Transverse colon (tissue), 4 donors: Measurements from ENCODE around the gene GALNT11. TPM values are rescaled to one million over a fixed set of nuclear protein-coding genes. Genes with fewer than 3 reads are reported as not detected.

Experiments used
- DNase-seq: peaks from one replicate; pipeline ENCODE4 v3.0.0-alpha.2; 2019
- H3K27ac ChIP-seq, 4 donors: fragments of 200-600 bp; sonication (generic); 2 replicates each; pipeline ENCODE4 v1.5.1; 2016 to 2018; ENCODE audit warnings: inconsistent platforms in 4 of 4
- H3K27me3 ChIP-seq: fragments of 200-600 bp; sonication (generic); 2 replicates; pipeline ENCODE4 v1.5.1; 2017; ENCODE audit warnings: inconsistent platforms
- H3K36me3 ChIP-seq, 4 donors: fragments of 200-600 bp; sonication (generic); 2 replicates each; pipeline ENCODE4 v1.5.1; 2017 to 2019; ENCODE audit warnings: inconsistent platforms in 4 of 4
- H3K4me1 ChIP-seq, 4 donors: fragments of 200-600 bp; sonication (generic); 2 replicates each; pipeline ENCODE4 v1.5.1; 2017 to 2020; ENCODE audit warnings: inconsistent platforms in 4 of 4
- H3K4me3 ChIP-seq, 4 donors: fragments of 200-600 bp; sonication (generic); 1 replicate in 1 of 4; 2 replicates in 3 of 4; pipeline versions ENCODE4 v1.5.1 to v1.6.1; 2017 to 2019; ENCODE audit warnings: inconsistent platforms in 4 of 4
- H3K9me3 ChIP-seq, 2 donors: fragments of 200-600 bp; sonication (generic); 2 replicates each; pipeline ENCODE4 v1.5.1; 2017 to 2019; ENCODE audit warnings: inconsistent platforms in 2 of 2
- CTCF ChIP-seq, 5 experiments: fragments of 200-600 bp in 3 of 5; fragments of 450-650 bp in 2 of 5; sonication (generic) in 3 of 5; IDR thresholded peaks; 1 replicate in 2 of 5; 2 replicates in 3 of 5; pipeline ENCODE4 v1.5.1; 2016 to 2017; ENCODE audit warnings: antibody characterized with exemption in 5 of 5, inconsistent platforms in 3 of 5, mild to moderate bottlenecking in 2 of 5, moderate library complexity in 1 of 5
- EP300 ChIP-seq: sonication (generic); formaldehyde crosslinking; IDR thresholded peaks from one replicate; pipeline ENCODE4 v1.6.1; 2017; ENCODE audit warnings: antibody characterized with exemption, low read depth
- POLR2A ChIP-seq: fragments of 450-650 bp; IDR thresholded peaks from one replicate; pipeline ENCODE4 v1.6.1; 2016; ENCODE audit warnings: antibody characterized with exemption, mild to moderate bottlenecking, moderate library complexity
- POLR2AphosphoS5 ChIP-seq, 3 donors: sonication (generic); formaldehyde crosslinking; IDR thresholded peaks; one replicate each; pipeline ENCODE4 v1.6.1; 2016; ENCODE audit warnings: antibody characterized with exemption in 3 of 3
- WGBS, 2 donors: methylation state at CpG; one replicate each; pipeline ENCODE4 v1.1.5; 2018; ENCODE audit warnings: low coverage in 1 of 2; 5-methylcytosine and 5-hydroxymethylcytosine counted together
- in situ Hi-C, 4 donors: fragments of 200-750 bp; cut with MboI; loops; one replicate each; pipeline versions ENCODE4 v1.15.0 to v1.15.1; 2017; ENCODE audit warnings: low sequenced_read_pairs in 3 of 4, low pct_ligation_motif_present in 1 of 4, low pct_unique_long_range_greater_than_20kb in 1 of 4
- intact Hi-C: fragments of 100-400 bp; cut with DNase I; formaldehyde crosslinking; loops from one replicate; pipeline ENCODE4 v1.15.1; 2023; ENCODE audit warnings: low total_unique reads
- total RNA-seq, 4 donors: library from RNA; depleted of rRNA; stranded (reverse); fragments of >200 nt; gene quantifications; one replicate each; pipeline ENCODE4 v1.1.0, GENCODE V29; 2016

GALNT11 gene
- total RNA-seq, 4 donors from 2014 or later, result 14.7 to 36.2 (median 24.0) TPM

- Histone ChIP-seq H3K9me3 (peaks cover 11 to 16% of the 10 kb centered on the region in 2 donors), H3K27me3 (no peaks in the 10 kb centered on the region), H3K36me3 (no peaks in the 10 kb centered on the region), H3K27ac (no peak overlapping the region), H3K4me1 (no peaks in the 10 kb centered on the region), H3K4me3 (no peak overlapping the region)
- in situ Hi-C loops, result no loop called here
- WGBS, 2 donors, result 83 to 84% methylated on average over 2 to 6 of the region's 6 CpGs
- TF ChIP-seq CTCF (IDR thresholded peaks at IDR 0.05), result no peak
- TF ChIP-seq POLR2AphosphoS5 (IDR thresholded peaks at IDR 0.05), result no peak
- TF ChIP-seq EP300, result no peak
- TF ChIP-seq POLR2A, result no peak
- no peak for DNase-seq
- intact Hi-C loops, result no loop called here
Observed at GRCh38 chr7:152090747-152091146, 65.3 kb downstream of the GALNT11 start.

GRCh38 chr7:152093717-152094116, 68.2 kb downstream of the GALNT11 start:
- WGBS, 2 donors, result 92 to 97% methylated on average over 4 of the region's 4 CpGs
- DNase-seq, result no peak
- TF ChIP-seq EP300, result no peak
- TF ChIP-seq CTCF (IDR thresholded peaks at IDR 0.05), result no peak
- no peak for TF ChIP-seq POLR2AphosphoS5 (IDR thresholded peaks at IDR 0.05)
- TF ChIP-seq POLR2A, result no peak

GRCh38 chr7:152095771-152096170, 70.3 kb downstream of the GALNT11 start:
- TF ChIP-seq EP300 (no peak), POLR2AphosphoS5 (IDR thresholded peaks at IDR 0.05) (no peak), POLR2A (no peak), CTCF (IDR thresholded peaks at IDR 0.05) (no peak)
- Histone ChIP-seq H3K9me3 (no peaks in the 10 kb centered on the region), H3K27ac (no peak overlapping the region), H3K36me3 (no peaks in the 10 kb centered on the region), H3K27me3 (no peaks in the 10 kb centered on the region), H3K4me3 (no peak overlapping the region), H3K4me1 (no peaks in the 10 kb centered on the region)
- DNase-seq, result no peak
- 92 to 97% methylated on average over 1 of the region's 1 CpG for WGBS, 2 donors
- in situ Hi-C loops (no loop called here), intact Hi-C loops (no loop called here)

More at GRCh38 chr7:152093717-152094116, 68.2 kb downstream of the GALNT11 start:
- Histone ChIP-seq H3K27ac (no peak overlapping the region), H3K4me1 (no peaks in the 10 kb centered on the region), H3K9me3 (peaks cover 8 to 13% of the 10 kb centered on the region in 2 donors), H3K36me3 (no peaks in the 10 kb centered on the region), H3K4me3 (no peak overlapping the region), H3K27me3 (no peaks in the 10 kb centered on the region)
- in situ Hi-C loops (no loop called here), intact Hi-C loops (no loop called here)

GRCh38 chr7:152097330-152097729, 71.9 kb downstream of the GALNT11 start:
- Histone ChIP-seq H3K36me3 (no peaks in the 10 kb centered on the region), H3K27me3 (no peaks in the 10 kb centered on the region), H3K27ac (no peak overlapping the region), H3K4me3 (no peak overlapping the region), H3K9me3 (no peaks in the 10 kb centered on the region), H3K4me1 (no peaks in the 10 kb centered on the region)
- no peak for TF ChIP-seq POLR2AphosphoS5 (IDR thresholded peaks at IDR 0.05)
- TF ChIP-seq POLR2A, result no peak
- no peak for TF ChIP-seq CTCF (IDR thresholded peaks at IDR 0.05)
- TF ChIP-seq EP300, result no peak
- in situ Hi-C loops (no loop called here), intact Hi-C loops (no loop called here)
- DNase-seq, result no peak
- WGBS, 2 donors, result 86 to 95% methylated on average over 4 of the region's 4 CpGs
